Left lung (tissue), 14 donors: Measurements from ENCODE around the gene TPRA1. TPM values are rescaled to one million over a fixed set of nuclear protein-coding genes. Genes with fewer than 3 reads are reported as not detected.

Experiments
- ATAC-seq: fragments of 200-7000 bp; cut with Tn5 transposase; one replicate; pipeline ENCODE4 v1.9.1; 2020; ENCODE audit warnings: moderate library complexity
- DNase-seq, 4 donors: peaks; one replicate each; pipeline ENCODE4 v3.0.0-alpha.2; 2013 to 2020
- H3K27ac ChIP-seq, 2 donors: fragments of 200-600 bp; sonication (generic) in 1 of 2; one replicate each; pipeline versions ENCODE4 v1.5.0 to v1.8.0; 2020 to 2021
- H3K27me3 ChIP-seq, 2 donors: fragments of 200-600 bp; sonication (generic) in 1 of 2; one replicate each; pipeline versions ENCODE4 v1.5.0 to v1.8.0; 2020 to 2021
- H3K36me3 ChIP-seq, 2 donors: fragments of 200-600 bp; sonication (generic) in 1 of 2; one replicate each; pipeline versions ENCODE4 v1.5.0 to v1.8.0; 2020 to 2021
- H3K4me1 ChIP-seq, 2 donors: fragments of 200-600 bp; one replicate each; pipeline ENCODE4 v1.8.0; 2021
- H3K4me3 ChIP-seq, 2 donors: fragments of 200-600 bp; sonication (generic) in 1 of 2; one replicate each; pipeline versions ENCODE4 v1.5.0 to v1.8.0; 2020 to 2021; ENCODE audit warnings: mild to moderate bottlenecking in 1 of 2
- H3K9me3 ChIP-seq, 2 donors: fragments of 200-600 bp; sonication (generic) in 1 of 2; one replicate each; pipeline versions ENCODE4 v1.5.0 to v1.8.0; 2020 to 2021
- intact Hi-C, 2 donors: fragments of 100-400 bp; cut with DNase I; formaldehyde crosslinking; loops; one replicate each; pipeline versions ENCODE4 v1.11.2 to v1.14.2; 2022
- long read RNA-seq, 12 donors: library from polyadenylated mRNA in 2 of 12; unstranded in 2 of 12; transcript quantifications; one replicate each; pipeline ENCODE4 v2.0.0 and lab custom pipeline, GENCODE V29; 2019 to 2026
- polyA plus RNA-seq, 6 donors: library from polyadenylated mRNA; unstranded; fragments of 120-200 nt; gene quantifications; one replicate each; pipeline ENCODE4 v1.2.1, GENCODE V29; 2013; ENCODE audit not compliant: insufficient read length in 6 of 6
- total RNA-seq, 2 donors: library from RNA; stranded (reverse); fragmentation: NEBNext Ultra II Directional; extraction: Animal tissue kit (Norgen Biotek cat#: 25700); gene quantifications; one replicate each; pipeline ENCODE4 v1.2.1, GENCODE V29; 2021
- TF ChIP-seq, protein P1 (sequence below), 2 donors: fragments of 200-600 bp; sonication (generic) in 1 of 2; IDR thresholded peaks; one replicate each; pipeline versions ENCODE4 v1.5.0 to v1.8.0; 2021; ENCODE audit warnings: antibody characterized with exemption in 2 of 2
- donor health status: DM: no; HTN: yes; CAD: no.
- donor health status: DM: no; HTN: no; CAD: no.

TPRA1 gene
- total RNA-seq (10 to 100 TPM; 40.3 to 40.5 TPM), polyA plus RNA-seq (10 to 100 TPM; 25.1 to 34.5 (median 31.3) TPM)
- long read RNA-seq, donor 1, transcript TPRA1-202 (11 exons, 1,933 nt): major isoform, 9 of 9 reads
- long read RNA-seq, donor 1, partial matches to known transcripts: 0 of 9 reads
- long read RNA-seq, donor 1, other reads (novel, unspliced or antisense): 0 of 9 reads
- long read RNA-seq, donor 2, transcript TPRA1-202 (11 exons, 1,933 nt): major isoform, 7 of 8 reads
- long read RNA-seq, donor 2, partial matches to known transcripts: 0 of 8 reads
- long read RNA-seq, donor 2, other reads (novel, unspliced or antisense): 0 of 8 reads
- long read RNA-seq, donor 3, transcript TPRA1-202 (11 exons, 1,933 nt): major isoform, 10 of 15 reads
- long read RNA-seq, donor 3, partial matches to known transcripts: 5 of 15 reads
- long read RNA-seq, donor 3, other reads (novel, unspliced or antisense): 0 of 15 reads
- long read RNA-seq, donor 4, transcript TPRA1-202 (11 exons, 1,933 nt): major isoform, 25 of 39 reads
- long read RNA-seq, donor 4, partial matches to known transcripts: 1 of 39 reads
- long read RNA-seq, donor 4, other reads (novel, unspliced or antisense): 12 of 39 reads
- long read RNA-seq, donor 5, transcript TPRA1-202 (11 exons, 1,933 nt): major isoform, 14 of 15 reads
- long read RNA-seq, donor 5, partial matches to known transcripts: 0 of 15 reads
- long read RNA-seq, donor 5, other reads (novel, unspliced or antisense): 0 of 15 reads
- long read RNA-seq, donor 6, transcript TPRA1-202 (11 exons, 1,933 nt): major isoform, 7 of 10 reads
- long read RNA-seq, donor 6, partial matches to known transcripts: 0 of 10 reads
- long read RNA-seq, donor 6, other reads (novel, unspliced or antisense): 0 of 10 reads
- long read RNA-seq, donor 7, transcript TPRA1-202 (11 exons, 1,933 nt): major isoform, 13 of 24 reads
- long read RNA-seq, donor 7, partial matches to known transcripts: 8 of 24 reads
- long read RNA-seq, donor 7, other reads (novel, unspliced or antisense): 0 of 24 reads
- long read RNA-seq, donor 8, partial matches to known transcripts: 0 of 8 reads
- long read RNA-seq, donor 8, other reads (novel, unspliced or antisense): 0 of 8 reads
- long read RNA-seq, donor 9: 0 reads
- long read RNA-seq, donor 10, transcript TPRA1-202 (11 exons, 1,933 nt): major isoform, 27 of 41 reads
- long read RNA-seq, donor 10, partial matches to known transcripts: 2 of 41 reads
- long read RNA-seq, donor 10, other reads (novel, unspliced or antisense): 11 of 41 reads
- long read RNA-seq, donor 11, transcript TPRA1-202 (11 exons, 1,933 nt): major isoform, 10 of 10 reads
- long read RNA-seq, donor 11, partial matches to known transcripts: 0 of 10 reads
- long read RNA-seq, donor 11, other reads (novel, unspliced or antisense): 0 of 10 reads
- long read RNA-seq, donor 12, partial matches to known transcripts: 0 of 5 reads
- long read RNA-seq, donor 12, other reads (novel, unspliced or antisense): 0 of 5 reads

DNA sequence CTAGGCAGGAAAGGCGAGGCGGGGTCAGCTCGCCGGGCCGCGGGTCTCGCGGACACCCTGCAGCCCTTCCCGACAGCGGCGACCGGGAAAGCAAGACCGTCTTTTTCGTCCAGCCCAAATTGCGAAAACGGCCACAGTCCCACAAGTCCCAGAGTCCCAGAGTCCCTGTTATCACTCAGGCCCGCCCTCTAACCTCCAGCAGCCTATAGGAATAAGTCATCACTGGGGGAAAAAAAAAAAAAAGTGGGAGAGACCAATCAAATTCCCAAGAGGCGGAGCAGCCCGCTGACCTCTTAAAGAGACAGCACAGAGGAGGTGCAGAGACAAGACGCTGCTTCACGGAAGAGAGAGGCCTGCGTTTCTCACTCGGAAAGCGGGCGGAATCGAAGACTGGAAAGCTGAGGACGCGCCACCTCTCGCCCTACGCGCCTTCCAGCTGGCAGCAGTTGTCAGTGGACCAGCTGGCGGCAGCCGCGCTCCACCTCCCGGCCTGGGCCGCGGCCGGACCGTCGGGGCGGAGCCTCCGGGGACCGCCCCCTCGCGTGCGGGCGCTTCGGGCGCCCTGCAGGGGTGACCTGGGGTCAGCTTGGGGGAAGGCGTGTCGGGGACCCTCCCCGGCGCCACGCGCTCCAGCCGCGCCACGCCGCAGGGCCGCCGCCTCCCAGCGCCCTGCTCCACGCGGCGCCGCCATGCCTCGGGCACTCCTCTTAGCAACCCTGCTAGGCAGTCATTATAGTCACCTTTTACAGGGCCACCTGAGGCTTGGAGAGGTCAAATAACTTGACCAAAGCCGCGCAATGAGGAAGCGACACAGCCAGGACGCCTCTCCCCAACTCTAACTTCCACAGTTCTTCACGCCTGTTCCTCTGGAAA, at the start of gene TPRA1:
TPRA1 (minus strand) TSS at position 141 of the 873 bp plus-strand sequence. CDS start 10,587 bp downstream, outside the sequence.
- peak; percentile 90 to 96 (median 94) for DNase-seq
- Histone ChIP-seq H3K4me1 (peaks cover 16 to 57% of the 10 kb centered on the region in 2 donors), H3K36me3 (no peaks in the 10 kb centered on the region), H3K4me3 (peak within 1 kb of the TSS; percentile 90 to 97), H3K9me3 (no peaks in the 10 kb centered on the region), H3K27me3 (no peaks in the 10 kb centered on the region), H3K27ac (peak within 1 kb of the TSS; percentile 83 to 95)
- TF ChIP-seq, protein P1, sequence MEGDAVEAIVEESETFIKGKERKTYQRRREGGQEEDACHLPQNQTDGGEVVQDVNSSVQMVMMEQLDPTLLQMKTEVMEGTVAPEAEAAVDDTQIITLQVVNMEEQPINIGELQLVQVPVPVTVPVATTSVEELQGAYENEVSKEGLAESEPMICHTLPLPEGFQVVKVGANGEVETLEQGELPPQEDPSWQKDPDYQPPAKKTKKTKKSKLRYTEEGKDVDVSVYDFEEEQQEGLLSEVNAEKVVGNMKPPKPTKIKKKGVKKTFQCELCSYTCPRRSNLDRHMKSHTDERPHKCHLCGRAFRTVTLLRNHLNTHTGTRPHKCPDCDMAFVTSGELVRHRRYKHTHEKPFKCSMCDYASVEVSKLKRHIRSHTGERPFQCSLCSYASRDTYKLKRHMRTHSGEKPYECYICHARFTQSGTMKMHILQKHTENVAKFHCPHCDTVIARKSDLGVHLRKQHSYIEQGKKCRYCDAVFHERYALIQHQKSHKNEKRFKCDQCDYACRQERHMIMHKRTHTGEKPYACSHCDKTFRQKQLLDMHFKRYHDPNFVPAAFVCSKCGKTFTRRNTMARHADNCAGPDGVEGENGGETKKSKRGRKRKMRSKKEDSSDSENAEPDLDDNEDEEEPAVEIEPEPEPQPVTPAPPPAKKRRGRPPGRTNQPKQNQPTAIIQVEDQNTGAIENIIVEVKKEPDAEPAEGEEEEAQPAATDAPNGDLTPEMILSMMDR (IDR thresholded peaks at IDR 0.05): peak in 1 of 2 donors; percentile 21
- ATAC-seq: peak; percentile 91
- intact Hi-C loops: no loop called here

DNA sequence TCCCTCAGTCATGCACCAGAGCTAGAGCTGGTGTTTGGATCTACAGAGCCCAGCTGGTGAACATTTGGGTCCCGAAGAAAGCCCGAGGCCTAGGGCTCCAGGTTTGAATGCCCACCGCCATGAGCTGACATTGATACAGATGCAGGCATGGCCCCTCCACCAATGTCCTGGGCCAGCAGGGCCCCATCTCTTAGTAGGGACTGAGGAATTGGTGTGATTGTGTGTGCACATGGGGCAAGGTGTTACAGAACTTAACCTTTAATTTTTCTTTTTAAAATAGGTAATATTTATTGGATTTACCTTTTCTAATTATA, 49.5 kb upstream of the TPRA1 start:
- ATAC-seq: no peak
- H3K27ac ChIP-seq: no peak overlapping the region

DNA sequence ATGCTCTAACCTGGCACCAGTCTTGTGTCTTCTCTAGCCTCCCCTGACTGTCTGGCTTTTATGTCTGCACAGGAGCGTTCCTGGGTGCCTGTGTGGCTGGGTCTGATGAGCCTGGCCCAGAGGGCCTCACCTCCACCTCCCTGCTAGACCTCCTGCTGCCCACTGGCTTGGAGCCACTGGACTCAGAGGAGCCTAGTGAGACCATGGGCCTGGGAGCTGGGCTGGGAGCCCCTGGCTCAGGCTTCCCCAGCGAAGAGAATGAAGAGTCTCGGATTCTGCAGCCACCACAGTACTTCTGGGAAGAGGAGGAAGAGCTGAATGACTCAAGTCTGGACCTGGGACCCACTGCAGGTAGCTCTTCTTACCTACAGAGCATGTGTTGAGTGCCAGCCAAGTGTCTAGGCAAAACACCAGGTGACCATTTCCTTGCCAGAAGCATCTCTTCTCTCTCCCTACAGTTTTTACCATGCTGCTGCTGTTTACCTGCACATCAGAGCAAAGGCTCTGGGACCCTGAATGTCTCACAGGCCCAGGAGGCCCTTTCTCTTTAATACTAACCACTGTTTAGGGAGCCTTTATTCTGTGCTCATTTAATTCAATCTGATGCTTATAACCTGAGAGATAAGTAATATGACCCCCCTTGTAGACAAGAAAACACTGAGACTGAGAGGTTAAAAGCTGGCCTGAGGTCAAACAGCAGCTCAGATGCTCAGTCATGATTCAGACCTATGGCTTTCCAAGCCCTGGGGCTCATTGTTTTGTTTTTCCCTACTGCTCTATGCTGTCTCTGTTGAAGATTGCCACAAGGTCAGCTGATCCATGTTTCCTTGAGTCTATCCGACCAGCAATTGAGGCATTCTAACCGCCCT, 48.9 kb upstream of the TPRA1 start:
- Histone ChIP-seq H3K9me3 (no peaks in the 10 kb centered on the region), H3K27me3 (no peaks in the 10 kb centered on the region), H3K4me3 (no peak overlapping the region), H3K4me1 (no peaks in the 10 kb centered on the region), H3K27ac (no peak overlapping the region), H3K36me3 (no peaks in the 10 kb centered on the region)
- DNase-seq (peak in 1 of 4 donors; percentile 45), ATAC-seq (no peak)
- TF ChIP-seq, protein P1 (IDR thresholded peaks at IDR 0.05): no peak
- intact Hi-C loops: no loop called here

More for the DNA sequence above, 49.5 kb upstream of the TPRA1 start:
- intact Hi-C loops: no loop called here
- peak in 1 of 4 donors; percentile 34 for DNase-seq
- no peaks in the 10 kb centered on the region for H3K4me1 ChIP-seq
- no peaks in the 10 kb centered on the region for H3K27me3 ChIP-seq
- no peak overlapping the region for H3K4me3 ChIP-seq
- no peaks in the 10 kb centered on the region for H3K36me3 ChIP-seq
- TF ChIP-seq, protein P1 (IDR thresholded peaks at IDR 0.05): no peak
- H3K9me3 ChIP-seq: no peaks in the 10 kb centered on the region

DNA sequence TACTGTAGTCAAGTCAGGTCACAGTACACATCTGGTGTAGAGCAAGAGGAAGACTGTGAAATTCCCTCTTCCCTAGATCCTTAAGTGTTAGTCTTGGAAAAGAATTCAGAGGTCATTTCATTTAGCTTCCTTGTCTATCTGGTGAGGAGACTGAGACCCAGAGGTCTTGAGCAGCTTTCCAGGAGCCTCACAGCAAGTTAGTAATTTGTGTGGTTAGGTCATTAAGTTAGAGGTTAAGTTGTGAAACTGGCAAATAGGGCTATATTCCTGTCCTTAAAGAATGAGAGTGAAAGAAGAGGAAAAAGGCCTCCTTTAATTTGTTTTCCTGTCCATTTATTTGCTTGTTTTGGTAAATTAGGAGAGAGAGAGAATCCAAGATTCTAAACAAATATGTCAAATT, 47.4 kb upstream of the TPRA1 start:
- Histone ChIP-seq H3K4me1 (no peaks in the 10 kb centered on the region), H3K9me3 (no peaks in the 10 kb centered on the region), H3K27me3 (no peaks in the 10 kb centered on the region), H3K4me3 (no peak overlapping the region), H3K27ac (no peak overlapping the region), H3K36me3 (no peaks in the 10 kb centered on the region)
- intact Hi-C loops: no loop called here
- ATAC-seq: no peak
- DNase-seq: no peak
- TF ChIP-seq, protein P1 (IDR thresholded peaks at IDR 0.05): no peak
